ENCODE measurements around the gene EML3. TPM values are rescaled to one million over a fixed set of nuclear protein-coding genes. Genes with fewer than 3 reads are reported as not detected.
"Not testable (repeated sequence)": the region's sequence is repeated elsewhere in the genome, so short reads cannot be mapped to it uniquely, and the experiment has no call there.

EML3 gene, protein sequence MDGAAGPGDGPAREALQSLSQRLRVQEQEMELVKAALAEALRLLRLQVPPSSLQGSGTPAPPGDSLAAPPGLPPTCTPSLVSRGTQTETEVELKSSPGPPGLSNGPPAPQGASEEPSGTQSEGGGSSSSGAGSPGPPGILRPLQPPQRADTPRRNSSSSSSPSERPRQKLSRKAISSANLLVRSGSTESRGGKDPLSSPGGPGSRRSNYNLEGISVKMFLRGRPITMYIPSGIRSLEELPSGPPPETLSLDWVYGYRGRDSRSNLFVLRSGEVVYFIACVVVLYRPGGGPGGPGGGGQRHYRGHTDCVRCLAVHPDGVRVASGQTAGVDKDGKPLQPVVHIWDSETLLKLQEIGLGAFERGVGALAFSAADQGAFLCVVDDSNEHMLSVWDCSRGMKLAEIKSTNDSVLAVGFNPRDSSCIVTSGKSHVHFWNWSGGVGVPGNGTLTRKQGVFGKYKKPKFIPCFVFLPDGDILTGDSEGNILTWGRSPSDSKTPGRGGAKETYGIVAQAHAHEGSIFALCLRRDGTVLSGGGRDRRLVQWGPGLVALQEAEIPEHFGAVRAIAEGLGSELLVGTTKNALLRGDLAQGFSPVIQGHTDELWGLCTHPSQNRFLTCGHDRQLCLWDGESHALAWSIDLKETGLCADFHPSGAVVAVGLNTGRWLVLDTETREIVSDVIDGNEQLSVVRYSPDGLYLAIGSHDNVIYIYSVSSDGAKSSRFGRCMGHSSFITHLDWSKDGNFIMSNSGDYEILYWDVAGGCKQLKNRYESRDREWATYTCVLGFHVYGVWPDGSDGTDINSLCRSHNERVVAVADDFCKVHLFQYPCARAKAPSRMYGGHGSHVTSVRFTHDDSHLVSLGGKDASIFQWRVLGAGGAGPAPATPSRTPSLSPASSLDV
- total RNA-seq, result 141 and 150 TPM in 2 replicates

DNA sequence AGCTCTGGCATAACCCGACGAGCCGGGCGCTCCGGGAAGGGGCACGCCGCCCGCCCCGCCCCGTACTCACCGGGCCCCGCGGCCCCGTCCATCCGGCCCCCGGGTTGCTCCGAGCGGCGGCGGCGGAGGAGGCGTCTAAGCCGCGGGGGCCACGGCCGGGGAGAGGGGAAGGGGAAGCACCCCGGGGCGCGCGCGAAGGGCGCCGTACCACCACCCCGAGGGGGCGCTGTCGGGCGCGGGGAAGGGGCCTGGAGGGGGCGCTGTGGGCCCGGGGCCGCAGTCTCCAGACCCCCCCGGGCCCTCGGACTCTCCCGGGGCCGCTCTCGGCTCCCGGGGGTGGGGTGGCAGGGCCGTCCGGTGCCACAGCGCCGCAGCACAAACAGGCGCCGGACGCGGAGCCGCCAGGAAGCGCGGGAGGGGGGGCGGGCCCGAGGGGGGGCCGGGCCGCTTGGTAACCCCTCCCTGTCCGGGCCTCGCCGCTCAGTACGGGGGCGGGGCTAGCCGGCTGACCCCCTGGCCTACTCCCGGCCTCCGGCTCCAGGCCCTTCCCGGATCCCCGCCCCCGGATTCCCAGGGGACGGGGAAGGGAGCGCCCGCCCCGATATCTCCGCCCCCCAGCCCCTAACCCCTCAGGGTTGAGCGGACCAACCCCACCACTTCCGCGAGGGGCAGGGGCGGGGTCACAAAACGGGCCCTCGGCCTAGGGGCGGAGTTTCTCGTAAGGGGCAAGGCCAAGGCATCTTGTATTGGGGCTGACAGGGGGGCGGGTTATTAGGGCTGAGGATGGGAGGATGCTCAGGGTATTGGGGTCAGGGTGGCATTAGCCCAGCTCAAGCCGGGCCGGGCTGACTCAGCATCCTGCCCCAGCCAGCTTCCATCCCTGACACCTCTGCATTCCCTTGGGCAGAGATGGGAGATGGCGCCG lies at the start of gene EML3, which contains the start of gene ROM1:
EML3 (minus strand) TSS at position 410 of the 925 bp plus-strand sequence; CDS start at position 92, 318 bp downstream.
ROM1 (plus strand) TSS at position 892 of the 925 bp plus-strand sequence; CDS start at position 917, 25 bp downstream.
- intact Hi-C loops (cut with micrococcal nuclease), result loop anchor here (1.0 to 5.0 kb wide), 9 partner anchors 10 to 160 kb away; partner anchors contain the start of genes C11orf98, CSKMT, GANAB and MTA2

DNA sequence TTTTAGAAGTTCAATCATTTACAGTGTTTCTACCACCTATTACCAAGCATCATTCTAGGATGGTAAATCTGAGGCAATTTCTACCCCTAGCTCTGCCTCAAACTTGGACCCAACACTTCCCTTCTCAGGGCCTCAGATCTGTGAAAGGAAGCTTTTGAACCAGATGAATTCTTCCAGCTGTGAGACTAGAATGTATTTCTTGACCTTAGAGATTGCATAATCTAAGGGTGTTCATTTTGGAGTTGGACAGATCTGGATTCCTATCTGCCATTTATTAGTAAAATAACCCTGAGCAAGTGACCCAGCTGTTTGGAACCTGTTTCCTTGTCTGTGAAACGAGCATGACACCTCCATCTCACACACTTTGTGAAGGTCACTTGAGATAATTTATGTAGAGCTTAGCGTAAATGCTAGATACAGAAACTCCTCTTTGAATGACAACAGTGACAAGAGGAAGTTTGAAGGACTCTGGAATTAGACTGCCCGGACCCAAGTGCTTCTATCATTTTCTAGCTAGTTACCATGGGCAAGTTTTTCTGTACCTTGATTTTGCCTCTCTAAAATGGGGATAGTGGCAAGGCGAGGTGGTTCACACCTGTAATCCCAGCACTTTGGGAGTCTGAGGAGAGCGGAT lies 44.3 kb upstream of the EML3 start:
- intact Hi-C loops (cut with micrococcal nuclease), result no loop called here

DNA sequence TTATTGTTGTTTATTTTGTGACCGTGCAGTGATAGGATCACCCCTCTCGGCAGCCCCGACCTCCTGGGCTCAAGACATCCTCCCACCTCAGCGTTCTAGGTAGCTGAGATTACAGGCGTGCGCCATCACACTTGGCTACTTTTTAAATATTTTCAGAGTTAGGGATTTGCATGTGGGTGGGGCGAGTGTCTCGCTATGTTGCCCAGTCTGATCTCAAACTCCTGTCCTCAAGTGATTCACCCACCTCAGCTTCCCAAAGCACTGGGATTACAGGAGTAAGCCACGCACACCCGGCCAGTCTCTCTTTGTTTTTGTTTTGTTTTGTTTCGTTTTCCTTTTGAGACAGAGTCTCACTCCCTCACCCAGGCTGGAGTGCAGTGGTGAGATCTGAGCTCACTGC lies 41.7 kb upstream of the EML3 start:
- intact Hi-C loops (cut with micrococcal nuclease), result no loop called here

DNA sequence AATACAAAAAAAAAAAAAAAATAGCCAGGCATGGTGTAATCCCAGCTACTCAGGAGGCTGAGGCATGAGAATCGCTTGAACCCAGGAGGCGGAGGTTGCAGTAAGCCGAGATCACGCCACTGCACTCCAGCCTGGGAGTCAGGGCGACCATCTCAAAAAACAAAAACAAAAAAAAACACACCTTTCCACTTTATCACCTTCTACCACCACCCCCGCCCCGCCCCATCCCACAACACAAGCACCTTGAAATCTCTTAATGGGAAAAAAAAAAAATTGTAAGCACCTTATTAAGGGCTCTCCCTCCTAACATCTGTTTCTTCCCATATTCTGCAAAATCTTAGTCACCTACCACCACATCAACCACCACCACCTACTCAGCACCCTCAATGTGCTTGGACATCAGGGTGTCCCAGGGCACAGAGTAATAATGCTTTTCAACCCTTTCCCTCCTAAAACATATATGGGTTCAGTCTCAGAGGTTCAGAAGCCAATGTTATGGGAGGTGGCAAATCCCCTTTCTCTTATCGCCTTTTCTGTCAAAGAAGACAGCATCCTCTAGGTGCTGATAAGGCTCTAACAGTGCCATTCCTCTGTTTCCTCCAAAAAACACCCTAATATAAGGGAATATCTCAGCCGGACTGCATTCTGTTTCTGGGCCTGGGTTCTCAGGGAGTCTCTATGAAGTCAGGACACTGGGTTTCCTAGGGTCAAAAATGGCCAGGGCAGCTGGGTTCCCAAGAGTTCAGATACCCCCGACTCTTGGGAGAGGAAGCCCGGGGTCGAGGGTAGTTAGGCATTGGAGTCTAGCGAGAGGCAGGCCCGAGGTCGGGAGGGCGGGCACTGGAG lies 39.8 kb upstream of the EML3 start:
- intact Hi-C loops (cut with micrococcal nuclease), result loop anchor here (1.0 kb wide), 6 partner anchors 7 to 75 kb away; partner anchors contain the start of genes C11orf98, CSKMT, HNRNPUL2 and UQCC3

DNA sequence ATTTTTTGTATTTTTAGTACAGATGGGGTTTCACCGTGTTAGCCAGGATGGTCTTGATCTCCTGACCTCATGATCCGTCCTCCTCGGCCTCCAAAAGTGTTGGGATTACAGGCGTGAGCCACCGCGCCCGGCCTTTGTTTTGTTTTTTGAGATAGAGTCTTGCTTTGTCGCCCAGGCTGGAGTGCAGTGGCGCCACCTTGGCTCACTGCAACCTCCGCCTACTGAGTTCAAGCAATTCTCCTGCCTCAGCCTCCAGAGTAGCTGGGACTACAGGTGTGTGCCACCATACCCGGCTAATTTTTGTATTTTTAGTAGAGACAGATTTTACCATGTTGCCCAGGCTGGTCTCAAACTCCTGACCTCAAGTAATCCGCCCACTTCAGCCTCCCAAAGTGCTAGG lies 37.7 kb upstream of the EML3 start:
- intact Hi-C loops (cut with micrococcal nuclease), result not testable (repeated sequence)

DNA sequence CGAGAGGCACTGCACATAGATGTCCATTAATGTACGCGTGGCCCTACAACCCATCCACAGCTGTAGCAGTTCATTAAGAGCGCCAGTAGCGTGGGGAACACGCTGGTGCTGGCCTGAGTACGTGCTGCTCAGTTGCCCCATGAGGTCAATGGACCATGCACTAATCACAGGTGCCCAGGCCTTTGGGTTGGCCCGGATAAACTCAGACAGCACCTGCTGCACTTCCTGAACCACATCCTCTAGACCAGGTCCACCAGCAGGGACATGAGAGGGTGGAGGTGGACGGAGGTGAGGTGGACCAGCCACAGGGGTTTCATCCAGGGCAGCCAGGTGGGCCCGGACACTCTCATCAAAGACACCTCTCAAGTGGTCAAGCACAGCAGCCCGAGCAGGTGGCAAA lies 36.9 kb upstream of the EML3 start:
- intact Hi-C loops (cut with micrococcal nuclease), result no loop called here

DNA sequence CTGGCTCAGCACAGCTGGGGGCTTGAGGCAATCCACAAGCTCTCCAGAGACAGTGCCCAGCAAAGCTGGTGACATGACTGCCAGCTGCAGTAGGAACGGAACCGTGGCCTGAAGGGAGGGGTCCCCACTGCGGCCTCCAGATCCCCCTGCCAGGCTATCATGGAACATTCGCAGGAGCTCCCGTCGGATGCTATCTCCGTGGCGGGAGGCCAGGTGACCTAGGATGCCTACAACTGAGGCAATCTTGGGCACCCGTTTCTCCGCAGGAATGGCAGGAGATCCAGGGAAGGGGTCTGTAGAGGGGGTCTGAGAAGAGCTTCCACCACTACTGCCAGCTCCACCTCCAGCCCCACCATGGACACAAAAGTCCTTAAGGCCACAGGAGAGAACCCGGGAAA lies 36.4 kb upstream of the EML3 start:
- intact Hi-C loops (cut with micrococcal nuclease), result no loop called here

DNA sequence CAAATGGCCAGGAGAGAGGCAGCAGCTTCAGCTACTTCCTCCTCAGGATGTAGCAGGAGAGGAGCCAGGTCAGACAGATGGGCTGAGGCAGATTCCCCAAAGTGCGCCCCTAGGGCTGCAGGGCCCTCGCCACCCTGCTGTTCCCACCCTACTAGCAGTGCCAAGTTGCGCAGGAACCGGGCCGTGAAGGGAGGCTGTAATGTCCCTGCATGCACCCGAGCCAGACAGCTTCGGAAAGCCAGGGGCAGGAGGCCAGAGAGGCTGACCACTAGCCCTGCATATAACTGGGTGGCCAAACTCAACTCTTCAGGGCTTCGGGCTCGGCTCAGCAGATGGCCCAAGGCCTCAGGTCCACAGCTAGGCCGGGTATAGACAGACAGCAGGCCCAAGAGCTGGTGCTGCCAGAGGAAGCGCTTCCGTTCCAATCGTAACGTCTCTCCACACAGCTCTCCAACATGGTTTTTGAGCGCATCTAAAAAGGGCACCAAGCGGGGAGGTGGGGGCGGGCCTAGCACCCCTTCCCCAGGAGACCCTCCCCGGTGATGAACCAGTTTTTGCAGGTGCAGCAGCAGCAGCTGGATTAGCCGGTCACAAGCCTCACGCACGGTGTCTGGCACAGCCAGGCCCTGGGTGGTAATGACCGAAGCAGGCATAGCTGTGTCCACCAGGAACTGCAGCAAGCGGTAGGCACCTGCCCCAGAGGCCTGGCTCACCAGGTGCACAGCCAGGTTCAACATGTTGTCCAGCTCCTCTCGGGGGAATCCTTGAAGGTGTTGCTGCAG lies 35.8 kb upstream of the EML3 start:
- intact Hi-C loops (cut with micrococcal nuclease), result no loop called here

DNA sequence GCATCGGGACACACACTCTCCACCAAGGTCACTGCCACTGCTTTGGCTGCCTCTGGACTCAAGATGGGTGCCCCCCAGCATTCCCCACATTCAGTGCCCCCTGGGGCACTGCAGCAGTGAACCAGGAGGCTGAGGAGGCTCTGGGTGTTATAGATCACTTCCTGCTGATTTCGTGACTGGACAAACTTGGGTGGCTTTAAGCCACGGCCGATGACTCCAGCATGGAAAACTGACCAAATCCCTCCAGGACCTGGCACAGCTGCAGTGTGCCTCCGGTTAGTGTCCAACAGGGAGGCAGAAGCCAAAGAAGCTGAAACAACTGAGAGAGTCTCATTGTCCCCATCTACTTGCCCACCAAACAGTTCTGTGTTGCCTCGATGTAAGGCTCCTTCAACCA lies 35.0 kb upstream of the EML3 start:
- intact Hi-C loops (cut with micrococcal nuclease), result loop anchor here (2.0 kb wide), 3 partner anchors 157 to 855 kb away; partner anchors contain the start of genes FEN1, NXF1, STX5 and TEX54

DNA sequence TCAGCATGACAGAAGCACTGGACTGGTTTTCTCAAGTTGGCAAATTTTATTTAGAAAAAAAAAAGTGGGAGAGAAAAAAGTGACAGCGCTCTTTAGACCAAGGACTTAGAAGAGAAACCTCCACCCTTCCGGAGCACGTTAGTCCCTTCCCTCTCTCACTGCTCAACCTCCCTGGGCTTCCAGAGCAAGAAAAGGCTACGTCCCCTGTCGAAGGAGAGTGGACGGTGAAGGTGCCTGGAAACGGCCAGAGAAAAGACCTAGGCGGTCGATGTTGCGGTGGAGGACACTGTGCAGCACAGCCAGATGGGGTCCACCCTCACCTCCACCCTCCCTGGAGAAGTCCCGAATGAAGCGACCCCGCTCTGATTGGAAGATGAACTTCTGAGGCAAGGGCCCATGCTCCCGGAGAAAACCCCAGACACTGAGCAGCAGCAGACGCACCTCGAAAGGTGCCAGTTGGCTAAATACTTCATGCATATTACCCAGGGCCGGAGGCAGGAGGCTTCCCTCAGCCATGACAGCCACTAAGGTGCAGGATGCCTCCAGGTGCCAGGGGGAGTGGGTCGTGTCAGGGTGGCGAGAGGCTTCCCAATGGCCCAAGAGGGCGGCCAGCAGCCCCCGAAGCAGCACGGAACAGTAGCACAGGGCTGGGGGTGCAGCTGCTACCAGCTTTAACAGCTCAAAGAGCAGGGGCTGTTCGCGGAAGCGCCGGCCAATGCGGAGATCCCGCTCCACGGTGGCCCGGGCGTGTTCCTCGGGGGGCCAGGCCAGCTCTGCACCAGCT lies 34.4 kb upstream of the EML3 start:
- intact Hi-C loops (cut with micrococcal nuclease), result loop anchor here (1.0 to 2.0 kb wide), 13 partner anchors 18 to 854 kb away; partner anchors contain the start of genes C11orf98, CSKMT, EML3 and FEN1

DNA sequence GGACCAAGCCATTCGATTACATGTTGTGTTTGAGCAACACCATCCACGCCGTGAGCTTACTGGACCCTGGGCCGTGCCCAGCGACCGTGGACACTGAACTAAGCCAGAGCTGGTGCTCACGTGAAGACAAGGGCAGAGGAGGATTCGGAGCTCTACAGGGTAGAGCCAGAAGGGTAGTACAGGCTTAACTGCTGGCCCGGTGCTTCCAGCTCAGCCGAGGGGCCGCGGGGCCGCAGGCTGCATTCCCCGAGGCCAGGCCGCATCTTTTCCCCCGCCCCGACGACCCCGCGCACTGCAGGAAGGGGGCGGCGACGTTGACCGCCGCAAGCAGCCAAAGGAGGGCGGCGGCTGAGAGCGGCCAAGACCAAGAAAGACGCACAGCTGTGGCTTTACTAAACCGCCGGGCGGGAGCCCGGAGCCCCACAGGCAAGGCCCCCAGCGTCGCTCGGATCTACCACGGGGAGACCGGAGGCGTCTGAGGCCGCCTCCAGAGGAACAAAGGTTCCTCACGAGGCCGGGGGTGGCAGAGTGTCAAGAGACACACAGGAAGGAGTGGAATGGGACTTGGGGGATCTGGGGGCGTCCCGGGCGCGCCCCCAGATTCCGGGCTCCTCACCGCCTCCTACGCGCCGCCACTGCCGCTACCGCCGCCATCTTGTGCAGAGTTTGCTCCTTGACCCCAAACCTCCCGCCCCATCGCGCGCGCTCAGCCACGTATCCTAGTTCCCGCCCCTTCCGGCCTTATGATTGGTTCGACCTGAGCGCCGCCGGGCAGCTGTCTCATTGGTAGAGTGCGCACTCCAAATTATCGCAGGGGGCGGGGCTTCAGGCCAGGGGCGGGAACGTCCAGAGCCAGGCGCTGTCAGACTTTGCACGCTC lies 33.6 kb upstream of the EML3 start, which contains the start of gene GANAB:
GANAB (minus strand) TSS at position 668 of the 879 bp plus-strand sequence; CDS start at position 654, 14 bp downstream.
- intact Hi-C loops (cut with micrococcal nuclease), result loop anchor here (1.0 to 2.0 kb wide), 14 partner anchors 7 to 853 kb away; partner anchors contain the start of genes C11orf98, CSKMT, EML3 and FEN1

DNA sequence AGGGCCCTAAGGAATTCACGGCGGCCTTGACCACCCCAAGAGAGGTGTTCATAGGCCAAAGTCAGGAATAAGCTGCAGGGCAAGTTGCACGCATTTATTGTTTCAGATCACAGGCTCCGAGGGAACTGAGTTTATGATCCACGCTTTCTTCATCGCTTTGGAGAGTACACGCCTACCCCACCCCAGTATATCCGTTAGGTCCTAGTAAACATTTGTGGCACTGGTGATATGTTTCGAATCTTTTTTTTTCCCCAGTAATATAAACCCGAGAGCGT lies 33.0 kb upstream of the EML3 start:
- intact Hi-C loops (cut with micrococcal nuclease), result loop anchor here (1.0 kb wide), 1 partner anchor 8 kb away; the partner anchor contains the start of gene INTS5

DNA sequence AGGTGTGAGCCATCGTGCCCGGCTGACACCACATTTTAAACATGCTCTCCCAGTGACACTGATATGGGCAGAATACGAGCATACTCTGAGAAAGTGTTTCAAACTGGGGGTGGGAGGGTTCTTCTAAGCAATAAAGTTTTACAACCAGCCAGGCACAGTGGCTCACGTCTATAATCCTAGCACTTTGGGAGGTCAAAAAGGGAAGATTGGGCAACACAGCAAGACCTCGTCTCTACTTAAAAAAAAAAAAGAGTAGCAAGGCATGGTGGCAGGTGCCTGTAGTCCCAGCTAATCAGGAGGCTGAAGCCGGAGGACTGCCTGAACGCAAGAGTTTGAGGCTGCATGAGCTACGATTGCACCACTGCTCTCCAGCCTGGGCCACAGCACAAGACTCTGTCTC lies 31.6 kb upstream of the EML3 start:
- intact Hi-C loops (cut with micrococcal nuclease), result no loop called here

DNA sequence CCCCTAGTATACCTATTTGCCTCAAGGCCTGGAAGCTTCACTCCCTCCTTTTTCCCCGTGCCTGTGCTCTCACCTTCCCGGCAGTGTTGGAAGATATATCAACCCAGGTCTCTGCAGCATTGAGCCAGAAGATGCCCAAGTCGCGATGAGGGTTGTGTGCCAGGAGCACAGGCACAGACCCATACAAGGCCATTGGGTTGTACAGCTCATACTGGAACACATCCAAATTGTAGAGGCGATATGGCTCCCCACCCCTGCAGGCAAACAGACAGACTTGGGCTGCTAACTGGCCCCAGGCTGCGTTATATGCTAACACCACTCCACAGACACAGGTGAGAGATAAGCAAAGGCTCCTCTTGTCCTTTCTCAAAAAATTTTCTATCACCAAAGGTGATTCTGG lies 19.9 kb upstream of the EML3 start:
- intact Hi-C loops (cut with micrococcal nuclease), result no loop called here

DNA sequence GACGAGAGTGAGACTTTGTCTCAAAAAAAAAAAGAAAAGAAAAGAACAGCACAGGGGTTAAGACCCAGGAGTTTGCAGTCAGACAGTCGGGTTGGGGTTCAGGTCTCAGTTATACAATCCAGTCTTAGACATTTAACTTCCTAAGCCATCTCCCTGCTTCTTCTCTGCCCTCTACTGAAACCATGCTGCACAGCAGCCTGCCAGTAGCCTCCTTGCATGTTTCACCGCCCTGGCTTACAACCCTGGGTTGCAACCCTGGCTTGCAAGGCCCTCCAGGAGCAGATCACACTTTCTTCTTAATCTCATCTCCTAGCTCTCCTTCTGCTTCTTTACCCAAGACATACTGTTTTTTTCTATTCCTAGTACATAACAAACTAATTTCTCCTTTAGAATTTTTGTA lies 15.1 kb upstream of the EML3 start:
- intact Hi-C loops (cut with micrococcal nuclease), result no loop called here

DNA sequence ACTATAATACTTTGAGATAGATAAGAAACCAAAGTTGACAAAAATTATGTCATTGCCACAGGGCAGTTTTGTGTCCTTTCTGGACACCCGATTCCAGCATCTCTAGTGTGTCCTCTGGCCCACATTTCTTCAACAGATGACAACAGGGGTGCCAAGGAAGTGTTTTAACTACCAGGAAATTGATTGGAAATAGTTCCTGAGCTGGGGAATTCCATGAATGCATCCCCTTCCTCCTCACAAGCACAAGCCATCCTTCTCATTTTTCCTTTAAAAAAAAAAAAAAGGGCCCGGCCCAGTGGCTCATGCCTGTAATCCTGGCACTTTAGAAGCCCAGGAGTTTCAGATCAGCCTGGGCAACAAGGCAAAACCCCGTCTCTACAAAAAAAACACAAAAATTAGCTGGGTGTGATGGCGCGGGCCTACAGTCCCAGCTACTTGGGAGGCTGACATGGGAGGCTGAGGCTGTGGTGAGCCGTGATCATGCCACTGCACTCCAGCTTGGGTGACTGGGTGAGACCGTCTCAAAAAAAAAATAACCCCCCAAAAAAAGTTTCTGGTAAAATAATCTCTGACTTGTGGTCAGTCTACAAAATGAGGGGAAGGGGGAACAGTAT lies 10.0 kb upstream of the EML3 start:
- intact Hi-C loops (cut with micrococcal nuclease), result loop anchor here (1.0 kb wide), 9 partner anchors 9 to 87 kb away; partner anchors contain the start of genes C11orf98, CSKMT, GANAB and INTS5
